GM12878 (cell line): Measurements from ENCODE around the gene CFB. TPM values are rescaled to one million over a fixed set of nuclear protein-coding genes. Genes with fewer than 3 reads are reported as not detected.

ENCODE experiments used
- ATAC-seq: fragments of 200-7000 bp; cut with Tn5 transposase; 3 replicates; pipeline ENCODE4 v1.9.1; 2020; ENCODE audit warnings: mild to moderate bottlenecking, moderate library complexity
- BruUV-seq: library from RNA; stranded (reverse); fragments of 400-500 nt; replicated peaks from 2 replicates; lab custom pipeline; 2021; lab: Mats Ljungman, UMichigan
- CTCF ChIA-PET: fragments of 300-600 bp; sonication (Branson Sonifier 250); formaldehyde crosslinking; extraction: SDS; loops from one replicate; lab custom pipeline; 2021; ENCODE audit warnings: inconsistent platforms; lab: Yijun Ruan, JAX
- POLR2A ChIA-PET: fragments of 350-600 bp; formaldehyde crosslinking; extraction: SDS; loops from one replicate; lab custom pipeline; 2021; ENCODE audit warnings: inconsistent platforms; lab: Charles Lee
- RAD21 ChIA-PET: fragments of 300-600 bp; sonication (Branson Sonifier 250); formaldehyde crosslinking; loops from one replicate; lab custom pipeline; 2023; ENCODE audit warnings: antibody characterized with exemption; ENCODE audit not compliant: unreplicated experiment; lab: Charles Lee
- SMC1A ChIA-PET: fragments of 300-600 bp; sonication (Branson Sonifier 250); formaldehyde crosslinking; loops from one replicate; lab custom pipeline; 2023; ENCODE audit not compliant: unreplicated experiment, uncharacterized antibody; lab: Charles Lee
- DNase-seq: peaks from one replicate; pipeline ENCODE4 v3.0.0-alpha.2; 2011; ENCODE audit warnings: low read depth, low spot score
- FAIRE-seq: peaks from 3 replicates; lab custom pipeline; 2011; peaks lifted over from hg19 to GRCh38; lab: Jason Lieb, UNC
- H2AFZ ChIP-seq: 2 replicates; pipeline ENCODE4 v1.6.0; 2011; ENCODE audit warnings: low read depth, low read length, control low read depth; ENCODE audit not compliant: control insufficient read depth
- H3K27ac ChIP-seq: 2 replicates; pipeline ENCODE4 v1.5.1; 2011; ENCODE audit warnings: control low read depth; ENCODE audit not compliant: control insufficient read depth, insufficient read depth
- H3K27me3 ChIP-seq, 2 experiments: replicated peaks in 1 of 2; 2 replicates each; pipeline versions ENCODE4 v1.6.0 to v1.6.1; 2011; ENCODE audit warnings: low read length in 1 of 2; ENCODE audit not compliant: control insufficient read depth in 2 of 2, insufficient read depth in 2 of 2
- H3K36me3 ChIP-seq, 2 experiments: 2 replicates each; pipeline ENCODE4 v1.5.1; 2011; ENCODE audit warnings: low read length in 1 of 2; ENCODE audit not compliant: control insufficient read depth in 2 of 2, insufficient read depth in 2 of 2
- H3K4me1 ChIP-seq: 2 replicates; pipeline ENCODE4 v1.6.1; 2011; ENCODE audit warnings: mild to moderate bottlenecking, low read length, moderate library complexity, mixed read lengths; ENCODE audit not compliant: control insufficient read depth, insufficient read depth
- H3K4me2 ChIP-seq: 2 replicates; pipeline ENCODE4 v1.6.0; 2011; ENCODE audit warnings: control low read depth; ENCODE audit not compliant: control insufficient read depth, insufficient read depth
- H3K4me3 ChIP-seq: fragments of 200-600 bp; sonication (generic); 2 replicates; pipeline ENCODE4 v1.5.1; 2016
- H3K79me2 ChIP-seq: 2 replicates; pipeline ENCODE4 v1.6.0; 2011; ENCODE audit warnings: low read length; ENCODE audit not compliant: control insufficient read depth, insufficient read depth
- H3K9ac ChIP-seq: 2 replicates; pipeline ENCODE4 v1.8.0; 2011; ENCODE audit warnings: low read length, control low read depth, mixed read lengths; ENCODE audit not compliant: control insufficient read depth, insufficient read depth
- H3K9me3 ChIP-seq: replicated peaks from 3 replicates; pipeline ENCODE4 v1.5.1; 2011; ENCODE audit warnings: mild to moderate bottlenecking, low read length; ENCODE audit not compliant: control insufficient read depth, insufficient read depth
- H4K20me1 ChIP-seq: 2 replicates; pipeline ENCODE4 v1.6.0; 2011; ENCODE audit not compliant: control insufficient read depth, insufficient read depth
- EGR1 ChIP-seq, 2 experiments: IDR thresholded peaks; 1 replicate in 1 of 2; 2 replicates in 1 of 2; pipeline ENCODE4 v1.6.1; 2011 to 2012; ENCODE audit warnings: low read depth in 2 of 2, low read length in 2 of 2, borderline replicate concordance in 1 of 2, mild to moderate bottlenecking in 1 of 2, moderate library complexity in 1 of 2
- KDM1A ChIP-seq: fragments of 200-600 bp; sonication (generic); IDR thresholded peaks from 2 replicates; pipeline ENCODE4 v1.6.1; 2016; ENCODE audit warnings: borderline replicate concordance
- NFYB ChIP-seq: IDR thresholded peaks from 2 replicates; pipeline ENCODE4 v1.6.1; 2011; ENCODE audit warnings: low read depth, mild to moderate bottlenecking, low read length, improper control_type of control experiment, moderate library complexity; ENCODE audit not compliant: insufficient read depth
- NR2C2 ChIP-seq: IDR thresholded peaks from 2 replicates; pipeline ENCODE4 v1.6.1; 2011; ENCODE audit warnings: borderline replicate concordance, low read depth; ENCODE audit not compliant: control insufficient read depth, insufficient read length
- PAX5 ChIP-seq: IDR thresholded peaks from 2 replicates; pipeline ENCODE4 v1.6.1; 2011; ENCODE audit warnings: low read depth, low read length, borderline replicate concordance
- RBBP5 ChIP-seq: fragments of 200-600 bp; sonication (generic); conservative IDR thresholded peaks from 2 replicates; pipeline ENCODE4 v1.6.1; 2016
- TBL1XR1 ChIP-seq: IDR thresholded peaks from 2 replicates; pipeline ENCODE4 v1.6.1; 2012; ENCODE audit warnings: low read depth, low read length, improper control_type of control experiment
- YY1 ChIP-seq: IDR thresholded peaks from 2 replicates; pipeline ENCODE4 v1.6.1; 2011; ENCODE audit warnings: low read depth, mild to moderate bottlenecking, low read length
- ZNF274 ChIP-seq: IDR thresholded peaks from one replicate; pipeline ENCODE4 v1.8.0; 2011; ENCODE audit not compliant: insufficient read length, insufficient read depth
- WGBS: methylation state at CpG from one replicate; pipeline ENCODE4 v1.1.6; 2016; ENCODE audit warnings: low lambda C conversion rate; ENCODE audit not compliant: insufficient replicate concordance, insufficient coverage; ENCODE audit errors: missing lambda C conversion rate; 5-methylcytosine and 5-hydroxymethylcytosine counted together
- in situ Hi-C: fragments of 300-500 bp; cut with MboI; formaldehyde crosslinking; loops from 9 replicates; pipeline ENCODE4 v1.14.3; 2018; ENCODE audit warnings: mixed read lengths
- intact Hi-C: fragments of 100-400 bp; cut with micrococcal nuclease; formaldehyde crosslinking; loops from one replicate; pipeline ENCODE4 v1.14.2; 2022; ENCODE audit not compliant: unreplicated experiment
- polyA plus RNA-seq, 11 experiments: library from polyadenylated mRNA; depleted of rRNA in 4 of 11; unstranded in 6 of 11; stranded (reverse) in 5 of 11; fragments of >200 nt; fragmentation: Nextera tagmentation in 4 of 11; fragmentation: Illumina TruSeq in 1 of 11; extraction: Ambion mirVana in 4 of 11; extraction: Trizol in 1 of 11; gene quantifications; 1 replicate in 1 of 11; 2 replicates in 10 of 11; pipeline versions ENCODE4 v1.2.1 to v1.2.3, GENCODE V29; 2011 to 2016; ENCODE audit warnings: inconsistent platforms in 2 of 11, missing spikeins in 2 of 11, low read depth in 1 of 11
- total RNA-seq, 4 experiments: library from RNA; depleted of rRNA in 3 of 4; stranded (reverse); fragments of >200 nt in 3 of 4; fragmentation: Illumina TruSeq in 1 of 4; extraction: Trizol in 1 of 4; gene quantifications; 2 replicates each; pipeline versions ENCODE4 v1.2.1 to v1.2.3, GENCODE V29; 2013 to 2021
- TF ChIP-seq, protein P1 (sequence below): fragments of 450-650 bp; IDR thresholded peaks from 2 replicates; pipeline ENCODE4 v1.6.1; 2016; ENCODE audit warnings: mild to moderate bottlenecking
- TF ChIP-seq, protein P2 (sequence below): IDR thresholded peaks from 2 replicates; pipeline ENCODE4 v1.6.1; 2012; ENCODE audit warnings: improper control_type of control experiment, low read depth, low read length; ENCODE audit not compliant: insufficient replicate concordance

The CFB gene
- total and polyA plus RNA-seq, 10 of the 15 experiments (the other 5 are each of a cell fraction or from before 2014, with no cell fraction given) = 0.09 to 1.7 (median 0.44) TPM; not detected in 7

DNA sequence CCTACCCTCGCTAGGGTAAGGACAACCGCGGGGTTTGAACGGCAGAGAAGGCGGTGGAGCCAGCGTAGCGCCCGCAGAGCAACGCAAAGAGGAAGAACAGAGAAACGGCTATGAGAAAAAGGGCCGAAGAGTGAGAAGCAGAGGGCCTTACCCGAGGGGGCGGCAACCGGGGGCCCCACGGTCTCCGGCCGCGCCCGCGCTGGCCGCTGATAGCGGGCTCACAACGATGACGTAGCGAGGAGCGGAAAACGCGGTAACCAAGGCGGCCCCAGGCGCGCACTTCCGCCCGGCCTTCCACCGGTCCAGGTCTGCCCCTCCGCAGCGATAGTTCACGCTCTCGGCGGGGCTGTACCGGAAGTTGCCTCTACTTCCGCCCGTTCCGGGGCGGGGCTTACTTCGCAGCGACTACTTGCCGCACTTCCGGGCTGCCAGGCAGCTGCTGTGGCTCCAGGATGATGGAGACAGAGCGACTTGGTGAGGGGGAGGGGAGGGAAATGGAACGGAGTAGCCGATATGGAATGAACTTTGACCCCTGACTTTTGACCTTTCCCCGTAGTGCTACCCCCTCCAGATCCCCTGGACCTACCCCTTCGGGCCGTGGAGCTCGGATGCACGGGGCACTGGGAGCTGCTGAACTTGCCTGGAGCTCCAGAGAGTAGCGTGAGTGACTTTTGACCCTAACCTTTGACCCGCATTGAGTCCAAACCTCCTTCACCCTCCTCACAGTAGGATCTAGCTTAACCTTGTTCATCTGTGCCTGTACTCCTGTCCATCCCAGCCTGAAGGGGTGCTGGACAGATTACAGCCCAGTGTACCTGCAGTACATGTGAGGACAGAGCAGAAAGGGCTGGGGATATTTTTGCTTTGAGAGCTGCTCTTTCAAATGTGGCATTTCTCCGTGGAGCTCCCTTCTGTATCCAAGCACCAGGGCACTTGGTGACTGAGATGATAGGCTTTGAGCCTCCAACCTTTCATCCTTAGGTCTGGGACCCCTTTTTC, 13.1 kb downstream of the CFB start, which contains the start of the genes NELFE and SKIC2 (continued):
- TF ChIP-seq, protein P1, sequence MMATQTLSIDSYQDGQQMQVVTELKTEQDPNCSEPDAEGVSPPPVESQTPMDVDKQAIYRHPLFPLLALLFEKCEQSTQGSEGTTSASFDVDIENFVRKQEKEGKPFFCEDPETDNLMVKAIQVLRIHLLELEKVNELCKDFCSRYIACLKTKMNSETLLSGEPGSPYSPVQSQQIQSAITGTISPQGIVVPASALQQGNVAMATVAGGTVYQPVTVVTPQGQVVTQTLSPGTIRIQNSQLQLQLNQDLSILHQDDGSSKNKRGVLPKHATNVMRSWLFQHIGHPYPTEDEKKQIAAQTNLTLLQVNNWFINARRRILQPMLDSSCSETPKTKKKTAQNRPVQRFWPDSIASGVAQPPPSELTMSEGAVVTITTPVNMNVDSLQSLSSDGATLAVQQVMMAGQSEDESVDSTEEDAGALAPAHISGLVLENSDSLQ = peak; percentile 78
- TF ChIP-seq NR2C2 (peak; percentile 96), YY1 (peak; percentile 67), TBL1XR1 (peak; percentile 42; the same call in 1 of the 2 replicates)

DNA sequence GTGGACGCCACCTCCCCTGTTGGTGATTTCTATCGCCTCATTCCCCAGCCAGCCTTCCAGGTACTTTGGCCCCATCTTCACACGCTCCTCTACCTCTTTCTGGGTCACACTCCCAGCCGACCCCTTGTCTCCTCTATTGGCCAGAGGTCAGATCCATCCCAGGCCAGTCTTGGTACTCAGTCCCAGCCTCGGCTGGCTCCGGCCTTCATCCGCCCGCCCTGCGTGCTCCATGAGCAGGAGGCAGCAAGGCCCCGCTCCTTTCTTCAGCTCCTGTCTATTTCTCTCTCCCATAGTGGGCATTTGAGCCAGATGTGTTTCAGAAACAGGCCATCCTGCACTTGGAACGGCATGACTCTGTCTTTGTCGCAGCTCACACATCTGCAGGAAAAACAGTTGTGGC, 15.7 kb downstream of the CFB start:
- ChIA-PET POLR2A (interaction anchor here (0.6 kb wide), 1 partner anchor 804 kb away, joined by 3 read pairs; no protein-coding TSS in a partner anchor), SMC1A (no interaction called here), CTCF (interaction anchor here (0.5 kb wide), 1 partner anchor 257 kb away, joined by 3 read pairs; no protein-coding TSS in a partner anchor), RAD21 (no interaction called here)
- no peak overlapping the region for H2AFZ ChIP-seq
- BruUV-seq = no TSS peak
- in situ Hi-C loops = no loop called here
- H3K36me3 ChIP-seq = peaks cover 13 to 25% of the 10 kb centered on the region in 2 experiments
- WGBS = 96% methylated on average over 12 of the region's 12 CpGs
- no peaks in the 10 kb centered on the region for H3K9me3 ChIP-seq
- intact Hi-C loops = no loop called here
- no peak overlapping the region for H3K9ac ChIP-seq
- H4K20me1 ChIP-seq = no peaks in the 10 kb centered on the region
- ATAC-seq (no peak), DNase-seq (no peak), FAIRE-seq (no peak)
- no peak overlapping the region for H3K4me3 ChIP-seq
- peaks cover 27% of the 10 kb centered on the region for H3K79me2 ChIP-seq
- H3K4me1 ChIP-seq = peaks cover 11% of the 10 kb centered on the region
- H3K4me2 ChIP-seq = no peak overlapping the region
- H3K27ac ChIP-seq = no peak overlapping the region
- H3K27me3 ChIP-seq = no peaks in the 10 kb centered on the region
- no peak for TF ChIP-seq EGR1 (IDR thresholded peaks at IDR 0.05; ENCODE audit: borderline replicate concordance in 1 of 2, low read depth in 2 of 2, low read length in 2 of 2)
- no peak for TF ChIP-seq NFYB
- TF ChIP-seq, protein P2, sequence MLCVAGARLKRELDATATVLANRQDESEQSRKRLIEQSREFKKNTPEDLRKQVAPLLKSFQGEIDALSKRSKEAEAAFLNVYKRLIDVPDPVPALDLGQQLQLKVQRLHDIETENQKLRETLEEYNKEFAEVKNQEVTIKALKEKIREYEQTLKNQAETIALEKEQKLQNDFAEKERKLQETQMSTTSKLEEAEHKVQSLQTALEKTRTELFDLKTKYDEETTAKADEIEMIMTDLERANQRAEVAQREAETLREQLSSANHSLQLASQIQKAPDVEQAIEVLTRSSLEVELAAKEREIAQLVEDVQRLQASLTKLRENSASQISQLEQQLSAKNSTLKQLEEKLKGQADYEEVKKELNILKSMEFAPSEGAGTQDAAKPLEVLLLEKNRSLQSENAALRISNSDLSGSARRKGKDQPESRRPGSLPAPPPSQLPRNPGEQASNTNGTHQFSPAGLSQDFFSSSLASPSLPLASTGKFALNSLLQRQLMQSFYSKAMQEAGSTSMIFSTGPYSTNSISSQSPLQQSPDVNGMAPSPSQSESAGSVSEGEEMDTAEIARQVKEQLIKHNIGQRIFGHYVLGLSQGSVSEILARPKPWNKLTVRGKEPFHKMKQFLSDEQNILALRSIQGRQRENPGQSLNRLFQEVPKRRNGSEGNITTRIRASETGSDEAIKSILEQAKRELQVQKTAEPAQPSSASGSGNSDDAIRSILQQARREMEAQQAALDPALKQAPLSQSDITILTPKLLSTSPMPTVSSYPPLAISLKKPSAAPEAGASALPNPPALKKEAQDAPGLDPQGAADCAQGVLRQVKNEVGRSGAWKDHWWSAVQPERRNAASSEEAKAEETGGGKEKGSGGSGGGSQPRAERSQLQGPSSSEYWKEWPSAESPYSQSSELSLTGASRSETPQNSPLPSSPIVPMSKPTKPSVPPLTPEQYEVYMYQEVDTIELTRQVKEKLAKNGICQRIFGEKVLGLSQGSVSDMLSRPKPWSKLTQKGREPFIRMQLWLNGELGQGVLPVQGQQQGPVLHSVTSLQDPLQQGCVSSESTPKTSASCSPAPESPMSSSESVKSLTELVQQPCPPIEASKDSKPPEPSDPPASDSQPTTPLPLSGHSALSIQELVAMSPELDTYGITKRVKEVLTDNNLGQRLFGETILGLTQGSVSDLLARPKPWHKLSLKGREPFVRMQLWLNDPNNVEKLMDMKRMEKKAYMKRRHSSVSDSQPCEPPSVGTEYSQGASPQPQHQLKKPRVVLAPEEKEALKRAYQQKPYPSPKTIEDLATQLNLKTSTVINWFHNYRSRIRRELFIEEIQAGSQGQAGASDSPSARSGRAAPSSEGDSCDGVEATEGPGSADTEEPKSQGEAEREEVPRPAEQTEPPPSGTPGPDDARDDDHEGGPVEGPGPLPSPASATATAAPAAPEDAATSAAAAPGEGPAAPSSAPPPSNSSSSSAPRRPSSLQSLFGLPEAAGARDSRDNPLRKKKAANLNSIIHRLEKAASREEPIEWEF = no peak
- no peak for TF ChIP-seq RBBP5
- no peak for TF ChIP-seq KDM1A
- no peak for TF ChIP-seq ZNF274
- TF ChIP-seq PAX5 = no peak
